ENCODE measurements around the gene SSH3.

The SSH3 gene

DNA sequence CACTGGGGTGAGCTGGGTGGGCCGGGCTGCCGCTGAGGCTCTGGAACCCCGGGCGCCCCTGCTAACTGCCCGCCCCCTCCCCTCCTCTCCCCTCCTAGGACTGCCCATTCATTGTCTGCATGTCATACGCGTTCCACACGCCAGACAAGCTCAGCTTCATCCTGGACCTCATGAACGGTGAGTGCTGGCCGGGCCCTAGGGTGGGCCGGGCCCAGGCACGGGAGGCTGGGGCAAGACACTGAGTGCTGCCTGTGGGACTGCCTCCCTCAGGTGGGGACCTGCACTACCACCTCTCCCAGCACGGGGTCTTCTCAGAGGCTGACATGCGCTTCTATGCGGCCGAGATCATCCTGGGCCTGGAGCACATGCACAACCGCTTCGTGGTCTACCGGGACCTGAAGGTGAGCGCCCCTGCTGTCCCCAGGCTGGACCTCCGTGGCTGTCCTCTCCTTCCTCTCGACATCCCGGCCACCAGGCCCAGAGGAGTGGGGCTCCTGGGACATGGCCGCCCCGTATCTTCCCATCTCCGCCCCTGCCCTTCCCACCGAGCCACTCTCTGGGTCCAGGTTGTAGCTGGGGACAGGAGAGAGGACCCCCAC lies 21.7 kb upstream of the SSH3 start:
- no peak for DNase-seq

- no peak for DNase-seq
These were observed 21.0 kb upstream of the SSH3 start for GRCh38 chr11:67282155-67282875.

GRCh38 chr11:67282876-67283371 lies 20.4 kb upstream of the SSH3 start:
- DNase-seq: no peak

DNA sequence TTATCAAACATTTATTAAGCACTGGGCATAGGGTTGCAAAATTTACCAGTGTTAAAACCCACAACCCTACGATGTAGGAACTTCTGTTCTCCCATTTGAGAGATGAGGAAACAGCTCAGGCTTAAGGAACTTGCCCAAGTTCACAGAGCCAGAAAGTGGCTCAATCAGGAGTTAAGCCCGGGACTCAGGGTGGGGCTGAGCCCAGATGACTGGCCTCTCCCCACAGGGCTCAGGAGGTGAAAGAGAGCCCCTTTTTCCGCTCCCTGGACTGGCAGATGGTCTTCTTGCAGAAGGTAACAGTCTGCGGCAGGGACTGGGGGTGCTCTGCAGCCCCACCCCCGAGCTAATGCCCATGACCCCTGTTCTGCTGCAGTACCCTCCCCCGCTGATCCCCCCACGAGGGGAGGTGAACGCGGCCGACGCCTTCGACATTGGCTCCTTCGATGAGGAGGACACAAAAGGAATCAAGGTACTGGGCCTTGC lies 19.8 kb upstream of the SSH3 start:
- no peak for DNase-seq

GRCh38 chr11:67284811-67285540 lies 18.4 kb upstream of the SSH3 start:
- DNase-seq: no peak

GRCh38 chr11:67285541-67286498 lies 17.5 kb upstream of the SSH3 start:
- no peak for DNase-seq

GRCh38 chr11:67286621-67287333 lies 16.6 kb upstream of the SSH3 start:
- no peak for DNase-seq

DNA sequence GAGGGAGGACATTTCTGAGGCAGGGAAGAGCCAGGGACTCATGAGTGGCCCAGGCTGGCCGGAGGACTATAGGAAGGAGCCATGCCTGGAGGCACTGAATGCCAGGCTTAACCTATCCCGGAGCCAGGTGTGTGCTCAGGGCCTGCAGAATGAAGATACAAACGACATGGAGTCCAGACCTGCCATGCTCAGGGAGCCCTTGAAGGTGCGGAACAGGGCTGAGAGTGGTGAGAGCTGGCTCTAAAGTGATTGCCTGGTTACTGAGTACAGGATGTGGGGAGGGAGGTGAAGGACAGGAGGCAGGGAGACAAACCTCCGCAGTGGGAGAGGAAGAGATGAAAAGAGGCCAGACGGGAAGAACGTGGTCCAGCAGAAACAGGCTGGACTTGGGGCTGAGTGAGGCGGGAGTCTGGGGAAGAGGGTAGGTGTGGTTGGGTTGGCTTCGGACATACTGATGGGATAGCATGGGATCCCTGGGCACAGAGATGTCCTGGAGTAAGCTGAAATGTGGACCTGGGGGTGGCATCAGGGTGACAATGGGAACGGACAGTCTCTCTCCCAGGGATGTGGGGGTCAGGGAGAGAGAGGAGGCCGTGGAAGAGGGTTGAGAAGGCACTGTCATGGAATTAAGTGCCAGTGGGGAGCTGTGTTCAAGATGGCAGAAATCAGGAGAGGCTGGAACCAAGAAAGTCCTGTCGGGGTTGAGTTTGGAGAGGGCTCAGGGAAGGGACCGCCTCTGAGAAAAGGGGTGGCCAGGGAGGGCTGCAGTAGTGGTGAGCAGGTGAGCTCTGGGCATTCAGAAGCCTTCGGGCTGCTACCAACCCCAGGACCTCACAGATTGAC lies 15.8 kb upstream of the SSH3 start:
- DNase-seq: no peak

- DNase-seq: no peak
These were observed 15.2 kb upstream of the SSH3 start for GRCh38 chr11:67288198-67288451.

- DNase-seq: no peak
These were observed 14.7 kb upstream of the SSH3 start for GRCh38 chr11:67288452-67289225.

- DNase-seq: no peak
These were observed 14.1 kb upstream of the SSH3 start, which contains the start of gene ANKRD13D for GRCh38 chr11:67289226-67289650. Gene ANKRD13D, plus strand, starts transcription at chr11:67289303. Its CDS starts 158 bp downstream, at chr11:67289461.

- no peak for DNase-seq
These were observed 13.5 kb upstream of the SSH3 start for GRCh38 chr11:67289651-67290479.

GRCh38 chr11:67290801-67291200 lies 12.5 kb upstream of the SSH3 start:
- no peak for DNase-seq

DNA sequence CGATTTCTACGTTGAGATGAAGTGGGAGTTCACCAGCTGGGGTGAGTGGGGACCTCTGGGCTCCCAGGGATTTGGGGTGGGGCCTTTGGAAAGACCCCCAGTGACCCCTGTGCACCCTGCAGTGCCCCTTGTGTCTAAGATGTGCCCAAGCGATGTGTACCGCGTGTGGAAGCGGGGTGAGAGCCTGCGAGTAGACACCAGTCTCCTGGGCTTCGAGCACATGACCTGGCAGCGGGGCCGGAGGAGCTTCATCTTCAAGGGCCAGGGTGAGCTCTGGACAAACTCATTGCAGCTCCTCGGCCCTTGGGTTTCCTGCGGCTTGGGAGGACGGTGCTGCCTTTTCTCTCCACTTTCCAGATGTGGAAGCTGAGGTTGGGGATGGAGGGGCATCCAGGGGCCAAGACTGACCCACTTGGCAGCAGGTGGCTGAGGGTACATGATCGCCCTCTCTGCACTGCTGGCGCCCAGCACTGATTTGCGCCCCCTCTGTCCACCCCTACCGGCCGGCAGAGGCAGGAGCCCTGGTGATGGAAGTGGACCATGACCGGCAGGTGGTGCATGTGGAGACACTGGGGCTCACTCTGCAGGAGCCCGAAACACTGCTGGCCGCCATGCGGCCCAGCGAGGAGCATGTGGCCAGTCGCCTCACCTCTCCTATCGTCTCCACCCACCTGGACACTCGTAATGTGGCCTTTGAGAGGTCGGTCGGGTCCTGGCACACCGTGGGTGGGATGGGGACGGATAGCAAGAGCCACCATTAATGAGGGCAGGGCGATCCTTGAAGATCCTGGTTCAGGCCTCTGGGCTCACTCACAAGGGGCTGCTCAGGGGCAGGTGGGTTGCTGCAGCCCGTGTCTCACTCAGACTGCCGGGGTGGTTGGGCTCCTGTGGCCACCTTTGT lies 11.6 kb upstream of the SSH3 start:
- no peak for DNase-seq

DNA sequence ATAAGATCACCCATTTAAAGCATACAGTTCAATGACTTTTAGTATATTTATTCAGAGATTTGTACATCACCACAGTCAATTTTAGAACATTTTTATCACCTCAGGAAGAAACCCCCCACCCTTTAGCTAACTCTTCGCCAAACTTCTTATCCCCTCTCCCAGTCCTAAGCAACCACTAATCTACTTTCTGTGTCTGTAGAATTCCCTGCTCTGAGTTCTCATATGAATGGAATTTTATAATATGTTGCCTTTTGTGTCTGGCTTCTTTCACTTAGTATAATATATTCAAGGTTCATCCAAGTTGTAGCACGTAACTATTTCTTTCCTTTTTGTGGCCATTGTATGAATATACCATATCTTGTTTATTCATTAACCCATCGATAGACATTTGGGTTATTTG lies 10.7 kb upstream of the SSH3 start:
- no peak for DNase-seq

DNA sequence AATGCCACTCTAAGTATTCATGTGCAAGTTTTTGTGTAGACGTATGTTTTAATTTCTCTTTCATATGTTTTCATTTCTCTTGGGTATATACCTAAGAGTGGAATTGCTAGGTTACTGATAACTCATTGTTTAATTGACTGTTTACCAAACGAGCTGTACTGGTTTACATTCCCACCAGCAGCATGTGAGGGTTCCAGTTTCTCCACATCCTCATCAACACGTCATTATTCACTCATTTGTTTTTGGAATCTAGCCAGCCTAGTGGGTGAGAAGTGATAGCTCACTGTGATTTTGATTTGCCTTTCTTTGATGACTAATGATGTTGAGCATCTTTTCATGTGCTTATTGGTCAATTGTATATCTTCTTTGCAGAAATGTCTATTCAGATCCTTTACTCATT lies 10.2 kb upstream of the SSH3 start:
- peak; percentile 26 for DNase-seq

DNA sequence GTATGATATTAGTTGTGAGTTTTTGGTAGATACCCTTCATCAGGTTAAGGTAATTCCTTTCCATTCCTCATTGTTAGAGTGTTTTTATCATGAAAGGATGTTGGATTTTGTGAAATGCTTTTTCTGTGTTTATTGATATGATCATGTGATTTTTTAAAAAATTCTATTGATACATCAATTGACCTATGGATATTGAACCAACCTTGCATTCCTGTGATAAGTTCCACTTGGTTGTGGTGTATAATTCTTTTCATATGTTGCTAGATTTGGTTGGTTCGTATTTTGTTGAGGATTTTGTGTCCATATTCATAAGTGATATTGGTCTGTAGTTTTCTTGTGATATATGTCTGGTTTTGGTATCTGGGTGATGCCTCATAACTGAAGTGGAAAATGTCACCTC lies 7.5 kb upstream of the SSH3 start:
- DNase-seq: no peak

DNA sequence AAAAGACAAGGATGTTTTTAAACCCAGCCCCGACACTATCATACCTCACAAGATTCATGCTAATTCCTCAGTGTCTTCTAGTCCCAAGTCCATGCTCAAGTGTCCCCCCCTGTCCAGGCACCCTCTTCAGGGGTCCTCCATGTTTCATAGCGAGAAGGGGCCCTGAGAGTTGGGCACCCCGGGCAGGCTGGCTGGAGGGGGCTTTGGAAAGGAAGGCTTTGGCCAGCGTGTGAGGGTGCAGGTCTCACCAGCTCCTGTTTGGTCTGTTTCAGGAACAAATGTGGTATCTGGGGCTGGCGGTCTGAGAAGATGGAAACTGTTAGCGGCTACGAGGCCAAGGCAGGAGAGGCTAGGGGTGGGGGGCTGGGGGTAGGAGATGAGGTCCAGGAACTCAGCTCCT lies 4.5 kb upstream of the SSH3 start:
- no peak for DNase-seq

All from NCI-H2081 treated with DMSO at 0.1 percent for 48 hours (cell line).